Endothelial cell of umbilical vein (primary cell): ENCODE results near the gene AKAP13. TPM values are rescaled to one million over a fixed set of nuclear protein-coding genes. Genes with fewer than 3 reads are reported as not detected.

Experiments
- BruUV-seq: library from RNA; stranded (reverse); fragments of 400-500 nt; replicated peaks from 2 replicates; lab custom pipeline; 2021; lab: Mats Ljungman, UMichigan
- CTCF ChIA-PET: fragments of 300-600, 350-600 bp; sonication (Branson Sonifier 250); formaldehyde crosslinking; loops from one replicate; lab custom pipeline; 2021; ENCODE audit warnings: antibody characterized with exemption, inconsistent platforms; lab: Charles Lee
- POLR2A ChIA-PET: fragments of 300-600, 350-600 bp; sonication (Branson Sonifier 250); formaldehyde crosslinking; loops from one replicate; lab custom pipeline; 2021; ENCODE audit warnings: antibody characterized with exemption, inconsistent platforms; lab: Charles Lee
- DNase-seq: peaks from one replicate; pipeline ENCODE4 v3.0.0-alpha.2; 2011; ENCODE audit warnings: low read depth, low spot score
- FAIRE-seq: peaks from 2 replicates; lab custom pipeline; 2011; peaks lifted over from hg19 to GRCh38; lab: Jason Lieb, UNC
- H2AFZ ChIP-seq: 2 replicates; pipeline ENCODE4 v1.6.0; 2012; ENCODE audit warnings: low read depth, low read length, control low read depth, inconsistent platforms
- H3K27ac ChIP-seq: 2 replicates; pipeline ENCODE4 v1.5.1; 2011; ENCODE audit warnings: low read depth, mild to moderate bottlenecking, control low read depth, low read length, moderate library complexity; ENCODE audit not compliant: insufficient read depth
- H3K27me3 ChIP-seq, 2 experiments: 2 replicates each; pipeline versions ENCODE4 v1.6.0 to v1.6.1; 2011; ENCODE audit warnings: low read length in 2 of 2, mixed read lengths in 1 of 2; ENCODE audit not compliant: control insufficient read depth in 2 of 2, insufficient read depth in 2 of 2
- H3K36me3 ChIP-seq, 2 experiments: 2 replicates in 1 of 2; 3 replicates in 1 of 2; pipeline ENCODE4 v1.5.1; 2011; ENCODE audit warnings: low read length in 2 of 2, mild to moderate bottlenecking in 1 of 2, moderate library complexity in 1 of 2; ENCODE audit not compliant: control insufficient read depth in 2 of 2, insufficient read depth in 2 of 2; ENCODE audit errors: extremely low read depth in 1 of 2
- H3K4me1 ChIP-seq: 3 replicates; pipeline ENCODE4 v1.5.1; 2011; ENCODE audit warnings: mild to moderate bottlenecking, low read length; ENCODE audit not compliant: control insufficient read depth, insufficient read depth; ENCODE audit errors: extremely low read depth
- H3K4me2 ChIP-seq: 2 replicates; pipeline ENCODE4 v1.6.1; 2011; ENCODE audit warnings: low read length, control low read depth, mixed read lengths; ENCODE audit not compliant: insufficient read depth
- H3K4me3 ChIP-seq, 3 experiments: fragments of 200-600 bp in 1 of 3; sonication (generic), shearing (Covaris generic) in 1 of 3; replicated peaks in 1 of 3; 2 replicates each; pipeline ENCODE4 v1.5.1; 2011 to 2016; ENCODE audit warnings: control low read depth in 3 of 3, low read length in 3 of 3, mild to moderate bottlenecking in 2 of 3, inconsistent platforms in 1 of 3, low read depth in 1 of 3, moderate library complexity in 1 of 3; ENCODE audit not compliant: insufficient read depth in 1 of 3
- H3K79me2 ChIP-seq: 2 replicates; pipeline ENCODE4 v1.6.0; 2012; ENCODE audit warnings: low read length, inconsistent platforms; ENCODE audit not compliant: control insufficient read depth, insufficient read depth
- H3K9ac ChIP-seq: replicated peaks from 2 replicates; pipeline ENCODE3; 2011; ENCODE audit warnings: low read length, control low read depth; ENCODE audit not compliant: insufficient read depth; ENCODE audit errors: extremely low read depth
- H3K9me1 ChIP-seq: replicated peaks from 3 replicates; pipeline ENCODE4 v1.6.0; 2011; ENCODE audit warnings: mild to moderate bottlenecking, low read length; ENCODE audit not compliant: control insufficient read depth, insufficient read depth; ENCODE audit errors: extremely low read depth
- H3K9me3 ChIP-seq: replicated peaks from 2 replicates; pipeline ENCODE4 v1.5.1; 2012; ENCODE audit warnings: low read length, inconsistent platforms; ENCODE audit not compliant: control insufficient read depth, insufficient read depth
- H4K20me1 ChIP-seq: replicated peaks from 2 replicates; pipeline ENCODE3; 2011; ENCODE audit warnings: mild to moderate bottlenecking, low read length; ENCODE audit not compliant: control insufficient read depth, insufficient read depth; ENCODE audit errors: extremely low read depth
- CTCF ChIP-seq, 2 donors: IDR thresholded peaks; 1 replicate in 1 of 2; 2 replicates in 1 of 2; pipeline ENCODE4 v1.5.1; 2011; ENCODE audit warnings: low read length in 2 of 2, mild to moderate bottlenecking in 2 of 2, moderate library complexity in 2 of 2, control low read depth in 1 of 2, inconsistent platforms in 1 of 2, low read depth in 1 of 2; ENCODE audit not compliant: insufficient read depth in 1 of 2; ENCODE audit errors: extremely low read depth in 1 of 2
- EZH2 ChIP-seq: IDR thresholded peaks from 2 replicates; pipeline ENCODE4 v1.6.1; 2012; ENCODE audit warnings: borderline replicate concordance, low read depth, mild to moderate bottlenecking, moderate library complexity, low read length, inconsistent platforms; ENCODE audit not compliant: severe bottlenecking
- FOS ChIP-seq: IDR thresholded peaks from 2 replicates; pipeline ENCODE4 v1.6.1; 2011; ENCODE audit warnings: mild to moderate bottlenecking, low read length, moderate library complexity, borderline replicate concordance; ENCODE audit not compliant: insufficient read depth
- GATA2 ChIP-seq: IDR thresholded peaks from 2 replicates; pipeline ENCODE4 v1.7.0; 2011; ENCODE audit warnings: low read depth, mild to moderate bottlenecking, moderate library complexity, mixed read lengths, low read length; ENCODE audit not compliant: insufficient read length, insufficient read depth
- JUN ChIP-seq: IDR thresholded peaks from 2 replicates; pipeline ENCODE4 v1.6.1; 2011; ENCODE audit warnings: borderline replicate concordance, low read depth; ENCODE audit not compliant: insufficient read length, insufficient read depth
- MAX ChIP-seq: IDR thresholded peaks from 2 replicates; pipeline ENCODE4 v1.6.1; 2011; ENCODE audit not compliant: insufficient read depth, insufficient read length
- MYC ChIP-seq: IDR thresholded peaks from one replicate; pipeline ENCODE4 v1.6.1; 2011; ENCODE audit warnings: mild to moderate bottlenecking, low read depth, low read length
- POLR2A ChIP-seq: IDR thresholded peaks from 2 replicates; pipeline ENCODE4 v1.6.1; 2012; ENCODE audit warnings: low read depth, mild to moderate bottlenecking, control low read depth, low read length
- POLR2AphosphoS5 ChIP-seq: IDR thresholded peaks from 2 replicates; pipeline ENCODE4 v1.6.1; 2012; ENCODE audit warnings: low read depth, mild to moderate bottlenecking, control low read depth, low read length, moderate library complexity; ENCODE audit not compliant: insufficient read depth
- dilution Hi-C: fragments of 300-500 bp; cut with MboI; formaldehyde crosslinking; loops from one replicate; pipeline ENCODE4 v1.15.0; 2019; ENCODE audit warnings: low sequenced_read_pairs; ENCODE audit not compliant: extremely low pct_ligation_motif_present
- intact Hi-C: fragments of 100-400 bp; cut with micrococcal nuclease; formaldehyde crosslinking; loops from one replicate; pipeline ENCODE4 v1.10.0; 2022
- polyA plus RNA-seq, 4 experiments: library from polyadenylated mRNA; depleted of rRNA in 3 of 4; stranded (reverse) in 3 of 4; unstranded in 1 of 4; fragments of >200 nt; gene quantifications; 2 replicates each; pipeline versions ENCODE4 v1.2.1 to v1.2.3, GENCODE V29; 2011 to 2012; ENCODE audit warnings: missing spikeins in 1 of 4
- total RNA-seq: library from RNA; stranded (reverse); gene quantifications from 2 replicates; pipeline ENCODE4 v1.2.3, GENCODE V29; 2021

AKAP13 gene
- total and polyA plus RNA-seq, 2 donors (not counting 3 experiments of a cell fraction or from before 2014, with no cell fraction given), result 22.8 to 87.8 TPM

GRCh38 chr15:85754989-85755388 lies 374.6 kb downstream of the AKAP13 start:
- FAIRE-seq (no peak), DNase-seq (no peak)
- no TSS peak for BruUV-seq
- H3K27ac ChIP-seq, result no peak overlapping the region
- no peak overlapping the region for H3K9ac ChIP-seq
- CTCF ChIA-PET, result no interaction called here
- no peaks in the 10 kb centered on the region for H3K9me3 ChIP-seq
- H3K4me1 ChIP-seq, result no peaks in the 10 kb centered on the region
- POLR2A ChIA-PET, result no interaction called here
- no peaks in the 10 kb centered on the region for H3K36me3 ChIP-seq
- no peak overlapping the region for H3K4me3 ChIP-seq
- intact Hi-C loops, result no loop called here
- dilution Hi-C loops, result no loop called here
- H4K20me1 ChIP-seq, result no peaks in the 10 kb centered on the region
- H3K79me2 ChIP-seq, result no peaks in the 10 kb centered on the region
- no peaks in the 10 kb centered on the region for H3K27me3 ChIP-seq
- TF ChIP-seq JUN (no peak), FOS (no peak), EZH2 (no peak), MYC (no peak), POLR2AphosphoS5 (no peak), MAX (no peak), GATA2 (no peak), POLR2A (no peak), CTCF (IDR thresholded peaks at IDR 0.05; ENCODE audit: extremely low read depth in 1 of 2, insufficient read depth in 1 of 2, low read depth in 1 of 2, low read length in 2 of 2) (no peak)
- no peaks in the 10 kb centered on the region for H3K9me1 ChIP-seq
- H2AFZ ChIP-seq, result no peak overlapping the region
- no peak overlapping the region for H3K4me2 ChIP-seq
